SK-N-MC (cell line): ENCODE data around the gene MAML2.

Source experiments
- EZH2 ChIP-seq: fragments of 200-600 bp; sonication (generic); IDR thresholded peaks from one replicate; pipeline ENCODE4 v1.6.1; 2017; ENCODE audit warnings: antibody characterized with exemption
- FOXP2 ChIP-seq: optimal IDR thresholded peaks from 2 replicates; pipeline ENCODE3; 2011; ENCODE audit warnings: mild to moderate bottlenecking, moderate library complexity; ENCODE audit not compliant: insufficient read depth; ENCODE audit errors: extremely low read length, control extremely low read depth
- POLR2AphosphoS5 ChIP-seq: IDR thresholded peaks from 2 replicates; pipeline ENCODE4 v1.6.1; 2012; ENCODE audit warnings: mild to moderate bottlenecking, low read depth, low read length, borderline replicate concordance

DNA sequence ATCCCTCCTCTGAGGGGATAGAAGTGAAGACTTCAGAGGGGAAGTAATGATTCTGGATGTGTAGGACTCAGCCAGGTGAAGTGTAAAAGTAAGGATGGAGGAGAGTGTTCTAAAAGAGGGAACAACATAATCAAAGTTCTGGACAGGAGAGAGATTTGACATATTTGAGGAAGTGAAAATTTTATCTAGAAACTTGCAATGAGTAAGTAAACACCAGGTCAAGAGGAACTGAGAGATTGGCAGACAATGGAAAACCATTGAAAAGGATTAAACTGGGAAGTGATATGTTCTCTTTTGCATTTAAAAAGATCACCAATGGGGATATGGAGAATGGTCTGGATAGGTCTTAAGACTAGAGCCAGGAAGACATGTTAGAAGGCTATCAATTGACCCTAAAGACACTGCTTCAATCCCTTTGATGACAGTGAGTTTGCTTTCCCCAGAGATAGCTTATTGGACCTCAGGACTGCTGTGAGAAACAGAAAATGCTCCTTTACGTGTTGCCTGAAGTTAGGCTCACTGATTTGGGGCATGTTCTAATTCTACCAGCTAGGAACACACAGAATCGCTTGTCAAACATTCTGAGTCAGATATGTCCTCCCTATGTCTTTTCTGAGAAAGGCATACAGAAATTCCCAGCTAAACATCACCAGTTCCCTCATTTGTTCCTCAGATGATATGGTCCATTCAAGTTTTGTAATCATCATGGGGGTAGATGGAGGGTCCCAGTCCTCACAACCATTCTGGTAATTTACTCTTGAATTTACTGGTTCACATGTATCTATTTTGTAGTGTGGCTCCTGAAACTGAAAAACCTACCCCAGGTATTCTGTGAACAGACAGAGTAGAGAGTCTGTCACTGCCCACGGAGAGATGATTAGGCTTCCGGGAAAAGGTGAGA is 144.9 kb downstream of the MAML2 start:
- no peak for TF ChIP-seq FOXP2
- no peak for TF ChIP-seq EZH2
- TF ChIP-seq POLR2AphosphoS5, result no peak
